ENCODE data around the gene GLB1L3. TPM values are rescaled to one million over a fixed set of nuclear protein-coding genes. Genes with fewer than 3 reads are reported as not detected.

The GLB1L3 gene
- total RNA-seq, 2 donors from 2014 or later = 2.3 to 7.1 TPM

GRCh38 chr11:134337051-134337450 is 60.9 kb downstream of the GLB1L3 start:
- Mint-ChIP-seq H3K27me3 (ENCODE audit: insufficient read depth) (peaks cover 29% of the 10 kb centered on the region), H3K27ac (no peak overlapping the region), H3K9me3 (no peaks in the 10 kb centered on the region), H3K4me1 (peaks cover 2% of the 10 kb centered on the region), H3K36me3 (ENCODE audit: low read depth) (no peaks in the 10 kb centered on the region), H3K4me3 (no peak overlapping the region)
- no peak overlapping the region for H3K9ac ChIP-seq (ENCODE audit: extremely low read depth, low read length, poor library complexity, severe bottlenecking)
- no peaks in the 10 kb centered on the region for H3K9me3 ChIP-seq (ENCODE audit: control insufficient read depth, low read length)
- H3K27ac ChIP-seq (ENCODE audit: low read depth, low read length) = no peak overlapping the region
- no peaks in the 10 kb centered on the region for H3K36me3 ChIP-seq (ENCODE audit: control insufficient read depth, insufficient read depth, low read length)
- H3K4me1 ChIP-seq (ENCODE audit: control insufficient read depth, insufficient read depth, low read length) = peaks cover 3% of the 10 kb centered on the region
- peaks cover 43% of the 10 kb centered on the region for H3K27me3 ChIP-seq (ENCODE audit: control insufficient read depth, insufficient read depth, low read length, poor library complexity, severe bottlenecking)
- no peak overlapping the region for H3K4me3 ChIP-seq (ENCODE audit: low read length)
- 91 to 92% methylated on average over 3 to 4 of the region's 4 CpGs for WGBS, 2 experiments (ENCODE audit: insufficient coverage in 1 of 2, insufficient read length in 1 of 2)
- TF ChIP-seq, protein P1, sequence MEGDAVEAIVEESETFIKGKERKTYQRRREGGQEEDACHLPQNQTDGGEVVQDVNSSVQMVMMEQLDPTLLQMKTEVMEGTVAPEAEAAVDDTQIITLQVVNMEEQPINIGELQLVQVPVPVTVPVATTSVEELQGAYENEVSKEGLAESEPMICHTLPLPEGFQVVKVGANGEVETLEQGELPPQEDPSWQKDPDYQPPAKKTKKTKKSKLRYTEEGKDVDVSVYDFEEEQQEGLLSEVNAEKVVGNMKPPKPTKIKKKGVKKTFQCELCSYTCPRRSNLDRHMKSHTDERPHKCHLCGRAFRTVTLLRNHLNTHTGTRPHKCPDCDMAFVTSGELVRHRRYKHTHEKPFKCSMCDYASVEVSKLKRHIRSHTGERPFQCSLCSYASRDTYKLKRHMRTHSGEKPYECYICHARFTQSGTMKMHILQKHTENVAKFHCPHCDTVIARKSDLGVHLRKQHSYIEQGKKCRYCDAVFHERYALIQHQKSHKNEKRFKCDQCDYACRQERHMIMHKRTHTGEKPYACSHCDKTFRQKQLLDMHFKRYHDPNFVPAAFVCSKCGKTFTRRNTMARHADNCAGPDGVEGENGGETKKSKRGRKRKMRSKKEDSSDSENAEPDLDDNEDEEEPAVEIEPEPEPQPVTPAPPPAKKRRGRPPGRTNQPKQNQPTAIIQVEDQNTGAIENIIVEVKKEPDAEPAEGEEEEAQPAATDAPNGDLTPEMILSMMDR (conservative IDR thresholded peaks at IDR 0.05) = no peak
- DNase-seq = no peak

DNA sequence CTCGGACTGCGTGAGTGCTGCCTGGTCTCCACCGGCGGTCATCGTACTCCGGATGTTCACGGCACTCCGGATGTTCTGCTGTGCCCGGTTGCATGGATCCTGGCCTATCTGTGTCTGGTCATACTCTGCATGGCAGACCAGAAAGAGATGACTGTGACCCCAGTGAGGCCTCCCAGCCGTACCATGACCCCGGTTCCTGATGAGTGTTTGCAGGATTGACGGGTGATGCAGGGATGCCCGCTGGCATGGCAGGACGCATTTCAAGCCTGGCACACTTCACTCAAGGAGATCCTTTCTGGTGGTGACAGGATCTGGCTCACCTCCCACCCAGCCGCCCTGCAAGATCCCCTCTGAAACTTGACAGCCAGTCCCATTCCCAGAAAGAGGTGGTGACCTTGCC is 61.9 kb downstream of the GLB1L3 start:
- H3K9me3 Mint-ChIP-seq = no peaks in the 10 kb centered on the region
- TF ChIP-seq, protein P1 (conservative IDR thresholded peaks at IDR 0.05) = no peak
- no peak overlapping the region for H3K27ac ChIP-seq (ENCODE audit: low read depth, low read length)

GRCh38 chr11:134338654-134339053 is 62.5 kb downstream of the GLB1L3 start:
- Histone ChIP-seq H3K4me3 (ENCODE audit: low read length) (no peak overlapping the region), H3K9me3 (ENCODE audit: control insufficient read depth, low read length) (no peaks in the 10 kb centered on the region), H3K27me3 (ENCODE audit: control insufficient read depth, insufficient read depth, low read length, poor library complexity, severe bottlenecking) (peaks cover 27% of the 10 kb centered on the region), H3K9ac (ENCODE audit: extremely low read depth, low read length, poor library complexity, severe bottlenecking) (no peak overlapping the region), H3K27ac (ENCODE audit: low read depth, low read length) (no peak overlapping the region), H3K4me1 (ENCODE audit: control insufficient read depth, insufficient read depth, low read length) (no peaks in the 10 kb centered on the region), H3K36me3 (ENCODE audit: control insufficient read depth, insufficient read depth, low read length) (no peaks in the 10 kb centered on the region)
- H3K4me1 Mint-ChIP-seq = no peaks in the 10 kb centered on the region
- TF ChIP-seq, protein P1 (conservative IDR thresholded peaks at IDR 0.05) = no peak
- H3K36me3 Mint-ChIP-seq (ENCODE audit: low read depth) = no peaks in the 10 kb centered on the region
- peaks cover 18% of the 10 kb centered on the region for H3K27me3 Mint-ChIP-seq (ENCODE audit: insufficient read depth)
- no peaks in the 10 kb centered on the region for H3K9me3 Mint-ChIP-seq
- no peak for DNase-seq
- WGBS, 2 experiments (ENCODE audit: insufficient coverage in 1 of 2, insufficient read length in 1 of 2) = 93 to 95% methylated on average over 4 to 7 of the region's 7 CpGs
- no peak overlapping the region for H3K27ac Mint-ChIP-seq
- no peak overlapping the region for H3K4me3 Mint-ChIP-seq

More for the DNA sequence above, 61.9 kb downstream of the GLB1L3 start:
- Mint-ChIP-seq H3K4me1 (no peaks in the 10 kb centered on the region), H3K4me3 (no peak overlapping the region), H3K36me3 (ENCODE audit: low read depth) (no peaks in the 10 kb centered on the region), H3K27ac (no peak overlapping the region), H3K27me3 (ENCODE audit: insufficient read depth) (peaks cover 23% of the 10 kb centered on the region)
- WGBS, 2 experiments (ENCODE audit: insufficient coverage in 1 of 2, insufficient read length in 1 of 2) = 93 to 97% methylated on average over 13 to 15 of the region's 15 CpGs
- H3K27me3 ChIP-seq (ENCODE audit: control insufficient read depth, insufficient read depth, low read length, poor library complexity, severe bottlenecking) = peaks cover 33% of the 10 kb centered on the region
- DNase-seq = no peak
- H3K36me3 ChIP-seq (ENCODE audit: control insufficient read depth, insufficient read depth, low read length) = no peaks in the 10 kb centered on the region
- no peak overlapping the region for H3K4me3 ChIP-seq (ENCODE audit: low read length)
- no peaks in the 10 kb centered on the region for H3K4me1 ChIP-seq (ENCODE audit: control insufficient read depth, insufficient read depth, low read length)
- H3K9me3 ChIP-seq (ENCODE audit: control insufficient read depth, low read length) = no peaks in the 10 kb centered on the region
- H3K9ac ChIP-seq (ENCODE audit: extremely low read depth, low read length, poor library complexity, severe bottlenecking) = no peak overlapping the region

All from endodermal cell (in vitro differentiated cells).